Mesenchymal stem cell (in vitro differentiated cells and primary cell): ENCODE data around the gene NMUR1.
"Not testable (repeated sequence)": the region's sequence is repeated elsewhere in the genome, so short reads cannot be mapped to it uniquely, and the experiment has no call there.

Experiments used
- DNase-seq: peaks from one replicate; pipeline ENCODE4 v3.0.0-alpha.2; 2013
- H2AFZ ChIP-seq: one replicate; pipeline ENCODE4 v1.6.1; 2013; ENCODE audit warnings: low read depth, mild to moderate bottlenecking, control low read depth, inconsistent platforms, low read length, moderate library complexity
- H2AK5ac ChIP-seq: 2 replicates; pipeline ENCODE4 v1.6.1; 2013; ENCODE audit warnings: low read length, moderate library complexity, mild to moderate bottlenecking, inconsistent platforms; ENCODE audit not compliant: severe bottlenecking
- H2BK120ac ChIP-seq: one replicate; pipeline ENCODE4 v1.6.1; 2013; ENCODE audit warnings: low read depth, mild to moderate bottlenecking, inconsistent platforms, low read length, moderate library complexity
- H2BK12ac ChIP-seq, 2 experiments: one replicate each; pipeline ENCODE4 v1.6.1; 2013; ENCODE audit warnings: inconsistent platforms in 2 of 2, low read length in 2 of 2, mild to moderate bottlenecking in 2 of 2, moderate library complexity in 2 of 2, control low read depth in 1 of 2
- H2BK15ac ChIP-seq: one replicate; pipeline ENCODE4 v1.6.1; 2013; ENCODE audit warnings: mild to moderate bottlenecking, low read depth, inconsistent platforms; ENCODE audit not compliant: poor library complexity, severe bottlenecking
- H2BK5ac ChIP-seq: 2 replicates; pipeline ENCODE4 v1.6.1; 2013; ENCODE audit warnings: low read depth, mild to moderate bottlenecking, low read length, control low read depth, inconsistent platforms; ENCODE audit not compliant: poor library complexity, severe bottlenecking
- H3K14ac ChIP-seq, 2 experiments: one replicate each; pipeline ENCODE4 v1.6.1; 2013; ENCODE audit warnings: inconsistent platforms in 2 of 2, low read length in 2 of 2, control low read depth in 1 of 2, mild to moderate bottlenecking in 1 of 2, moderate library complexity in 1 of 2
- H3K18ac ChIP-seq, 2 experiments: one replicate each; pipeline ENCODE4 v1.6.1; 2013; ENCODE audit warnings: inconsistent platforms in 2 of 2, low read length in 2 of 2, control low read depth in 1 of 2, low read depth in 1 of 2, mild to moderate bottlenecking in 1 of 2
- H3K23ac ChIP-seq, 2 experiments: one replicate each; pipeline ENCODE4 v1.6.1; 2013; ENCODE audit warnings: inconsistent platforms in 2 of 2, low read length in 2 of 2, mild to moderate bottlenecking in 2 of 2, moderate library complexity in 2 of 2, control low read depth in 1 of 2
- H3K27ac ChIP-seq: 2 replicates; pipeline ENCODE4 v1.5.1; 2013; ENCODE audit warnings: mild to moderate bottlenecking, moderate library complexity, low read length, control low read depth, inconsistent platforms; ENCODE audit not compliant: poor library complexity, severe bottlenecking
- H3K27me3 ChIP-seq, 2 experiments: 2 replicates each; pipeline versions ENCODE4 v1.6.1 to v1.7.0; 2013; ENCODE audit warnings: low read length in 2 of 2, mild to moderate bottlenecking in 2 of 2, moderate library complexity in 2 of 2, control low read depth in 1 of 2, inconsistent platforms in 1 of 2; ENCODE audit not compliant: control insufficient read depth in 1 of 2, insufficient read depth in 1 of 2
- H3K36me3 ChIP-seq, 2 experiments: 2 replicates each; pipeline versions ENCODE4 v1.6.1 to v1.7.0; 2013; ENCODE audit warnings: low read length in 2 of 2, control low read depth in 1 of 2, inconsistent platforms in 1 of 2, low read depth in 1 of 2, mild to moderate bottlenecking in 1 of 2; ENCODE audit not compliant: insufficient read depth in 2 of 2, control insufficient read depth in 1 of 2
- H3K4ac ChIP-seq, 2 experiments: one replicate each; pipeline ENCODE4 v1.6.1; 2013; ENCODE audit warnings: inconsistent platforms in 2 of 2, low read length in 2 of 2, mild to moderate bottlenecking in 2 of 2, moderate library complexity in 2 of 2, control low read depth in 1 of 2, low read depth in 1 of 2
- H3K4me1 ChIP-seq: 2 replicates; pipeline ENCODE4 v1.6.1; 2013; ENCODE audit warnings: low read depth, low read length, control low read depth; ENCODE audit not compliant: control insufficient read depth, insufficient read depth
- H3K4me2 ChIP-seq: 2 replicates; pipeline ENCODE4 v1.6.1; 2013; ENCODE audit warnings: low read length, mild to moderate bottlenecking, inconsistent platforms; ENCODE audit not compliant: poor library complexity, severe bottlenecking
- H3K4me3 ChIP-seq, 2 experiments: 2 replicates each; pipeline versions ENCODE4 v1.5.1 to v1.7.0; 2013; ENCODE audit warnings: low read length in 2 of 2, mild to moderate bottlenecking in 2 of 2, control low read depth in 1 of 2, low read depth in 1 of 2; ENCODE audit not compliant: insufficient read depth in 1 of 2
- H3K79me1 ChIP-seq: replicated peaks from 2 replicates; pipeline ENCODE4 v1.6.1; 2013; ENCODE audit warnings: mild to moderate bottlenecking, control low read depth, low read length, inconsistent platforms; ENCODE audit not compliant: poor library complexity, severe bottlenecking
- H3K9ac ChIP-seq: 2 replicates; pipeline ENCODE4 v1.7.0; 2013; ENCODE audit warnings: mild to moderate bottlenecking, low read length, moderate library complexity
- H3K9me3 ChIP-seq: 2 replicates; pipeline ENCODE4 v1.7.0; 2013; ENCODE audit warnings: mild to moderate bottlenecking, low read length; ENCODE audit not compliant: control insufficient read depth
- H4K8ac ChIP-seq: one replicate; pipeline ENCODE4 v1.6.1; 2013; ENCODE audit warnings: inconsistent platforms, mild to moderate bottlenecking, low read length, moderate library complexity
- H4K91ac ChIP-seq: one replicate; pipeline ENCODE4 v1.6.1; 2013; ENCODE audit warnings: mild to moderate bottlenecking, low read length, inconsistent platforms
- WGBS: methylation state at CpG from one replicate; pipeline ENCODE4 v1.1.7; 2013; ENCODE audit warnings: mixed read lengths; 5-methylcytosine and 5-hydroxymethylcytosine counted together

The NMUR1 gene

DNA sequence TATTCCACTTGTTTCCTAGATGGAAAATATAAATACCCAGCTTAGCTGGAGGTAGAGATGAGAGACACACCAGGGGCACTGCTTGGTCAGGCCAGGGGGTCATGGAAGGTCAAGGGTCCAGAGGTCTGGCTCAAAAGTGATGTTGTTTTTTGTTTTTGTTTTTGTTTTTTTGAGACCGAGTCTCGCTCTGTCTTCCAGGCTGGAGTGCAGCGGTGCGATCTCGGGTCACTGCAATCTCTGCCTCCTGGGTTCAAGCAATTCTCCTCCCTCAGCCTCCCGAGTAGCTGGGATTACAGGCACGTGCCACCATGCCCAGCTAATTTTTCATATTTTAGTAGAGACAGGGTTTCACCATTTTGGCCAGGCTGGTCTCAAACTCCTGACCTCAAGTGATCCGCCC, 26.3 kb upstream of the NMUR1 start:
- not testable (repeated sequence) for H3K4me2 ChIP-seq, H3K36me3 ChIP-seq, H3K9ac ChIP-seq, H3K18ac ChIP-seq, H3K23ac ChIP-seq, H3K4ac ChIP-seq, H2AK5ac ChIP-seq, H3K14ac ChIP-seq, H2BK120ac ChIP-seq, H2BK15ac ChIP-seq, H2AFZ ChIP-seq, H4K8ac ChIP-seq, H4K91ac ChIP-seq, H2BK5ac ChIP-seq, H3K27ac ChIP-seq, H3K27me3 ChIP-seq, DNase-seq, H3K4me1 ChIP-seq, H2BK12ac ChIP-seq, H3K79me1 ChIP-seq, H3K4me3 ChIP-seq
- H3K9me3 ChIP-seq: peaks cover 11% of the 10 kb centered on the region
- WGBS: 93% methylated on average over 8 of the region's 8 CpGs

DNA sequence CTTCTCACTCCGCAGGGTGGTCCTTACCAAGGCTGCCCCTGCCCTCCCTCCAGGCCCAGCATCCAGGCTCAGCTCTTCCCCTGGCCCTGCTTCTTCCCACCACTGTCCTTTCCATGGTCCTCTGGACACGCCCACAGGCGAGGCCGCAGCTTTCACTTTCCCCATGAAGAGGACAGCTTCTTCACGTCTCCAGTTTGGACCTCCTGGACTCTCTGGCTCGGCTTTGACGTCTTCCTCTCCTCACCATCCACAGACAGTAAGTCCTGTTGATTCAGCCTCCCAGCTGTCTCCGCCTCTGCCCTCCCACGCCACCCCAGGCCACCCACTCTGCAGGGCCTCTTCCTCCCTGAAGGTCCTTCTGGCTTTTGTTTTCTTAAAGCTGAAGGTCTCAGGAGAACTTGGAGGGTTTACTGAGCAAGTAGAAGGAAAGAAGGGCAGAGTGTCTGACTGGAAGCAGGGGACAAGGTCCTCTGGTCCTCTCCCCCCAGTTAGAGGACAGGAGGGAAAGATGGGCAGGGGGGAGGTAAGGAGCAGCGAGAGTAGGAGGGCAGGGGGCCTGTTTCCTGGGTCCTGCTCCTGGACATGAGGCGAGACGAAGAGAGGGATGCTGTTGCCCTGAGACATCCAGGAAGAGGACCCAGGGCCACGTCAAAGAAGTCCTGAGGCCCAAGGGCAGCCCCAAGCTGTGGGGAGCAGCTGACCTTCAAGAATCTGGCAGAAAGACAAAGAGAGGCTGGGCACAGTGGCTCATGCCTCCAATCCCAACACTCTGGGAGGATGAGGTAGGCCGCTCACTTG, 24.7 kb upstream of the NMUR1 start:
- 77% methylated on average over 13 of the region's 14 CpGs for WGBS
- no peak overlapping the region for H3K4me2 ChIP-seq
- H3K18ac ChIP-seq: peak overlapping the region in 1 of 2 experiments; percentile 37
- H2BK5ac ChIP-seq: no peak overlapping the region
- peak overlapping the region; percentile 68 for H3K9ac ChIP-seq
- H2AFZ ChIP-seq: peak overlapping the region; percentile 32
- no peak overlapping the region for H2BK120ac ChIP-seq
- peak overlapping the region in 1 of 2 experiments; percentile 49 for H3K4ac ChIP-seq
- peak overlapping the region in 1 of 2 experiments; percentile 74 for H3K4me3 ChIP-seq
- peak overlapping the region; percentile 33 for H4K8ac ChIP-seq
- no peaks in the 10 kb centered on the region for H3K27me3 ChIP-seq
- H3K36me3 ChIP-seq: no peaks in the 10 kb centered on the region
- no peak overlapping the region for H2AK5ac ChIP-seq
- peaks cover 11% of the 10 kb centered on the region for H3K9me3 ChIP-seq
- H3K27ac ChIP-seq: no peak overlapping the region
- H4K91ac ChIP-seq: peak overlapping the region; percentile 89
- peak; percentile 79 for DNase-seq
- no peaks in the 10 kb centered on the region for H3K79me1 ChIP-seq
- H2BK12ac ChIP-seq: peak overlapping the region in 1 of 2 experiments; percentile 19
- H2BK15ac ChIP-seq: peak overlapping the region; percentile 63
- H3K14ac ChIP-seq: no peak overlapping the region
- H3K23ac ChIP-seq: no peak overlapping the region
- H3K4me1 ChIP-seq: peaks cover 4% of the 10 kb centered on the region

GRCh38 chr2:231554327-231554726, 24.1 kb upstream of the NMUR1 start:
- Histone ChIP-seq H2BK15ac (no peak overlapping the region), H4K8ac (peak overlapping the region; percentile 33), H2BK120ac (peak overlapping the region; percentile 34), H3K23ac (peak overlapping the region in 1 of 2 experiments; percentile 71), H3K18ac (peak overlapping the region in 1 of 2 experiments; percentile 37), H2BK12ac (peak overlapping the region in 1 of 2 experiments; percentile 2), H3K9ac (peak overlapping the region; percentile 68), H2BK5ac (no peak overlapping the region), H3K27me3 (no peaks in the 10 kb centered on the region), H3K9me3 (peaks cover 11% of the 10 kb centered on the region), H3K36me3 (no peaks in the 10 kb centered on the region), H3K4ac (no peak overlapping the region), H2AK5ac (no peak overlapping the region), H2AFZ (no peak overlapping the region), H3K4me3 (peak overlapping the region in 1 of 2 experiments; percentile 74), H3K4me1 (peaks cover 4% of the 10 kb centered on the region), H3K14ac (peak overlapping the region in 1 of 2 experiments; percentile 22), H4K91ac (peak overlapping the region; percentile 89), H3K27ac (no peak overlapping the region), H3K79me1 (no peaks in the 10 kb centered on the region), H3K4me2 (no peak overlapping the region)
- WGBS: 77% methylated on average over 8 of the region's 8 CpGs
- no peak for DNase-seq

- H3K9me3 ChIP-seq: peaks cover 11% of the 10 kb centered on the region
- no peaks in the 10 kb centered on the region for H3K27me3 ChIP-seq
- H3K9ac ChIP-seq: no peak overlapping the region
- H2AFZ ChIP-seq: no peak overlapping the region
- H2BK5ac ChIP-seq: no peak overlapping the region
- no peak overlapping the region for H2BK12ac ChIP-seq
- H4K8ac ChIP-seq: no peak overlapping the region
- no peak overlapping the region for H3K18ac ChIP-seq
- no peak overlapping the region for H2BK15ac ChIP-seq
- peaks cover 4% of the 10 kb centered on the region for H3K4me1 ChIP-seq
- H3K79me1 ChIP-seq: no peaks in the 10 kb centered on the region
- H3K14ac ChIP-seq: no peak overlapping the region
- no peak overlapping the region for H3K27ac ChIP-seq
- DNase-seq: no peak
- H3K4me3 ChIP-seq: no peak overlapping the region
- H2AK5ac ChIP-seq: no peak overlapping the region
- no peak overlapping the region for H3K4ac ChIP-seq
- H3K36me3 ChIP-seq: no peaks in the 10 kb centered on the region
- H3K23ac ChIP-seq: no peak overlapping the region
- H3K4me2 ChIP-seq: no peak overlapping the region
- H2BK120ac ChIP-seq: no peak overlapping the region
- no peak overlapping the region for H4K91ac ChIP-seq
These were observed 22.5 kb upstream of the NMUR1 start for GRCh38 chr2:231552752-231553151.
